Measurements from ENCODE around the gene SYT14. TPM values are rescaled to one million over a fixed set of nuclear protein-coding genes. Genes with fewer than 3 reads are reported as not detected.

The SYT14 gene
- polyA plus RNA-seq, 3 donors: not detected

DNA sequence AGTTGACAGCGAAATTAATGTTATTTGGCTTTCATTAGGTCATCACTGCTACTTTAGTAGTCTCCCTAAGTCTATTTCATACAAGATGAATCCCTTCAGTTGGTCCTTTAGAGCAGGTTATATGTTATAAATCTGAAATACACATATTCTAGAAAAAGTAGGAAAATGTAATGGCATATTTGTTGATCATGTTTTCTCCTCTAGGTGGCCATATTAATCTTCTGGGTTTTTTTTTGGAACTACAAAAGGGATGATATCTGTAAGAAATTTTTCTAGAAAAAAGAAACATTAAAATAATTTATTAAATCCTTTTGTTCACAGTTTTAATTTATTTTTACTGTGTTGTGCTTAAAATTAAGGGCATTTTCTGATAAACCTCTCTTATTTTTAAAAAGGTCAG is 87.9 kb downstream of the SYT14 start:
- Histone ChIP-seq H3K4me1 (ENCODE audit: control insufficient read depth in 1 of 2, insufficient read depth in 2 of 2, low read length in 2 of 2) (no peaks in the 10 kb centered on the region), H3K79me2 (ENCODE audit: insufficient read depth, low read length) (no peaks in the 10 kb centered on the region), H4K20me1 (ENCODE audit: insufficient read depth, low read length) (no peaks in the 10 kb centered on the region), H3K4me3 (replicated peaks in 1 of 3; ENCODE audit: low read depth in 2 of 3, low read length in 3 of 3) (no peak overlapping the region), H2AFZ (ENCODE audit: insufficient read depth, low read depth, low read length, poor library complexity, severe bottlenecking) (no peak overlapping the region), H3K9me3 (replicated peaks in 1 of 2; ENCODE audit: control insufficient read depth in 1 of 2, insufficient read depth in 1 of 2, low read length in 2 of 2) (no peaks in the 10 kb centered on the region), H3K36me3 (replicated peaks in 1 of 2; ENCODE audit: control insufficient read depth in 1 of 2, insufficient read depth in 2 of 2, low read length in 2 of 2) (no peaks in the 10 kb centered on the region), H3K27me3 (ENCODE audit: control insufficient read depth in 2 of 2, insufficient read depth in 2 of 2, low read length in 2 of 2) (no peaks in the 10 kb centered on the region), H3K9ac (ENCODE audit: insufficient read depth, low read length, poor library complexity, severe bottlenecking) (no peak overlapping the region), H3K4me2 (replicated peaks; ENCODE audit: extremely low read depth, low read length, poor library complexity, severe bottlenecking) (no peak overlapping the region), H3K27ac (ENCODE audit: low read depth in 1 of 2, low read length in 2 of 2) (no peak overlapping the region)
- Mint-ChIP-seq H3K36me3 (no peaks in the 10 kb centered on the region), H3K27me3 (ENCODE audit: low read depth in 3 of 3) (no peaks in the 10 kb centered on the region), H3K27ac (no peak overlapping the region), H3K4me1 (no peaks in the 10 kb centered on the region), H3K9me3 (peaks cover 0 to 2% (median 0%) of the 10 kb centered on the region in 7 donors), H3K4me3 (no peak overlapping the region)
- intact Hi-C loops (cut with micrococcal nuclease): no loop called here
- no CpG with 5 or more reads among the region's 1 CpG for WGBS (ENCODE audit: insufficient coverage)
- no peak for DNase-seq
- no peak for TF ChIP-seq CTCF (IDR thresholded peaks at IDR 0.05)

GRCh38 chr1:210027994-210028393 is 90.0 kb downstream of the SYT14 start:
- Histone ChIP-seq H3K4me1 (ENCODE audit: control insufficient read depth in 1 of 2, insufficient read depth in 2 of 2, low read length in 2 of 2) (no peaks in the 10 kb centered on the region), H3K36me3 (replicated peaks in 1 of 2; ENCODE audit: control insufficient read depth in 1 of 2, insufficient read depth in 2 of 2, low read length in 2 of 2) (no peaks in the 10 kb centered on the region), H3K9me3 (replicated peaks in 1 of 2; ENCODE audit: control insufficient read depth in 1 of 2, insufficient read depth in 1 of 2, low read length in 2 of 2) (no peaks in the 10 kb centered on the region), H3K9ac (ENCODE audit: insufficient read depth, low read length, poor library complexity, severe bottlenecking) (no peak overlapping the region), H3K4me3 (replicated peaks in 1 of 3; ENCODE audit: low read depth in 2 of 3, low read length in 3 of 3) (no peak overlapping the region), H2AFZ (ENCODE audit: insufficient read depth, low read depth, low read length, poor library complexity, severe bottlenecking) (no peak overlapping the region), H3K27me3 (ENCODE audit: control insufficient read depth in 2 of 2, insufficient read depth in 2 of 2, low read length in 2 of 2) (no peaks in the 10 kb centered on the region), H3K27ac (ENCODE audit: low read depth in 1 of 2, low read length in 2 of 2) (no peak overlapping the region), H3K4me2 (replicated peaks; ENCODE audit: extremely low read depth, low read length, poor library complexity, severe bottlenecking) (no peak overlapping the region), H3K79me2 (ENCODE audit: insufficient read depth, low read length) (no peaks in the 10 kb centered on the region), H4K20me1 (ENCODE audit: insufficient read depth, low read length) (no peaks in the 10 kb centered on the region)
- no peaks in the 10 kb centered on the region for H3K4me1 Mint-ChIP-seq
- no peak for TF ChIP-seq CTCF (IDR thresholded peaks at IDR 0.05)
- DNase-seq: no peak
- H3K27ac Mint-ChIP-seq: no peak overlapping the region
- H3K4me3 Mint-ChIP-seq: no peak overlapping the region
- no CpG with 5 or more reads among the region's 1 CpG for WGBS (ENCODE audit: insufficient coverage)
- intact Hi-C loops (cut with micrococcal nuclease): no loop called here
- H3K36me3 Mint-ChIP-seq: no peaks in the 10 kb centered on the region
- H3K27me3 Mint-ChIP-seq (ENCODE audit: low read depth in 3 of 3): no peaks in the 10 kb centered on the region
- peaks cover 0 to 2% (median 0%) of the 10 kb centered on the region in 7 donors for H3K9me3 Mint-ChIP-seq

Data from CD14-positive monocyte (primary cell).